HEK293T (cell line): ENCODE results near the gene TNFAIP8L1.
A peak's percentile ranks its signal among the peaks of the same experiment; 100 is the strongest.
"Not testable (repeated sequence)": the region's sequence is repeated elsewhere in the genome, so short reads cannot be mapped to it uniquely, and the experiment has no call there.

Experiments
- CTCF ChIA-PET: fragments of 350-600 bp; formaldehyde crosslinking; extraction: SDS; loops from one replicate; lab custom pipeline; 2021; ENCODE audit warnings: antibody characterized with exemption, inconsistent platforms; lab: Yijun Ruan, JAX
- POLR2A ChIA-PET: fragments of 350-600 bp; formaldehyde crosslinking; extraction: SDS; loops from one replicate; lab custom pipeline; 2020; ENCODE audit warnings: antibody characterized with exemption, inconsistent platforms; lab: Yijun Ruan, JAX
- DNase-seq: peaks from one replicate; pipeline ENCODE4 v3.0.0; 2012; ENCODE audit warnings: mixed read lengths; ENCODE audit errors: extremely low spot score
- ARNT ChIP-seq: fragments of 450-650 bp; IDR thresholded peaks from 2 replicates; pipeline ENCODE4 v1.6.1; 2017; ENCODE audit warnings: mild to moderate bottlenecking
- BHLHE40 ChIP-seq: fragments of 450-650 bp; IDR thresholded peaks from 2 replicates; pipeline ENCODE4 v1.6.1; 2016; ENCODE audit warnings: mild to moderate bottlenecking, moderate library complexity, borderline replicate concordance
- CTBP1 ChIP-seq: fragments of 450-650 bp; IDR thresholded peaks from 2 replicates; pipeline ENCODE4 v1.6.1; 2016; ENCODE audit warnings: borderline replicate concordance
- ELF4 ChIP-seq: fragments of 450-650 bp; IDR thresholded peaks from 2 replicates; pipeline ENCODE4 v1.6.1; 2017; ENCODE audit warnings: antibody characterized with exemption
- FOXA1 ChIP-seq: fragments of 450-650 bp; IDR thresholded peaks from 2 replicates; pipeline ENCODE4 v1.6.1; 2016; ENCODE audit warnings: mild to moderate bottlenecking
- FOXK2 ChIP-seq: fragments of 450-650 bp; IDR thresholded peaks from 2 replicates; pipeline ENCODE4 v1.6.1; 2016; ENCODE audit warnings: mild to moderate bottlenecking
- FOXM1 ChIP-seq: fragments of 450-650 bp; IDR thresholded peaks from 2 replicates; pipeline ENCODE4 v1.6.1; 2017; ENCODE audit warnings: mild to moderate bottlenecking, borderline replicate concordance
- HDGF ChIP-seq: fragments of 450-650 bp; IDR thresholded peaks from 2 replicates; pipeline ENCODE4 v1.6.1; 2017; ENCODE audit warnings: antibody characterized with exemption, borderline replicate concordance
- L3MBTL2 ChIP-seq: fragments of 450-650 bp; conservative IDR thresholded peaks from 2 replicates; pipeline ENCODE4 v1.6.1; 2016; ENCODE audit warnings: mild to moderate bottlenecking
- LEF1 ChIP-seq: fragments of 450-650 bp; IDR thresholded peaks from 2 replicates; pipeline ENCODE4 v1.6.1; 2017; ENCODE audit warnings: mild to moderate bottlenecking, borderline replicate concordance
- NFRKB ChIP-seq: fragments of 450-650 bp; IDR thresholded peaks from 2 replicates; pipeline ENCODE4 v1.6.1; 2016; ENCODE audit warnings: mild to moderate bottlenecking, moderate library complexity
- SP1 ChIP-seq: fragments of 450-650 bp; IDR thresholded peaks from 2 replicates; pipeline ENCODE4 v1.6.1; 2017
- SUZ12 ChIP-seq: fragments of 450-650 bp; IDR thresholded peaks from 2 replicates; pipeline ENCODE4 v1.6.1; 2016; ENCODE audit warnings: mild to moderate bottlenecking
- TARDBP ChIP-seq: fragments of 450-650 bp; IDR thresholded peaks from 2 replicates; pipeline ENCODE4 v1.6.1; 2016
- ZNF384 ChIP-seq: fragments of 450-650 bp; IDR thresholded peaks from 2 replicates; pipeline ENCODE4 v1.6.1; 2016
- TF ChIP-seq, protein P1 (sequence below): fragments of 450-650 bp; IDR thresholded peaks from 2 replicates; pipeline ENCODE4 v1.6.1; 2016

TNFAIP8L1 gene

DNA sequence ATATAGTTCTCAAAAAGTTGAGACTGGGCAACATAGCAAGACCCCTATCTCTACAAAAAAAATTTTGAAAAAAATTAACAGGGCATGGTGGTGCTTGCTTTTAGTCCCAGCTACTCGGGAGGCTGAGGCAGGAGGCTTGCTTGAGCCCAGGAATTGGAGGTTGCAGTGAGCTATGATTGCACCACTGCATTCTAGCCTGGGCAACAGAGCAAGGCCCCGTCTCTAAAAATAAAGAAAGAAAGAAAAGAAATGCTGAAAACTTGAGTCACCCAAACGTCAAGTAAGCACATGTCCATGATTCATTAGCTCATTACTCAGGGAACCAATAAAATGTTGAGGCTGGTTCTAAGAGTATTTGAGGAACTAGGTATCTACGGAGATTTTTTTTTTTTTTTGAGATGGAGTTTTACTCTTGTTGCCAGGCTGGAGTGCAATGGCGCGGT, 45.9 kb upstream of the TNFAIP8L1 start:
- no peak for TF ChIP-seq CTBP1
- TF ChIP-seq NFRKB: no peak
- TF ChIP-seq FOXK2: no peak
- no peak for TF ChIP-seq SP1
- no peak for TF ChIP-seq ARNT
- TF ChIP-seq TARDBP: no peak
- no peak for TF ChIP-seq LEF1
- no peak for TF ChIP-seq ELF4
- TF ChIP-seq L3MBTL2: no peak
- no peak for TF ChIP-seq ZNF384
- no peak for TF ChIP-seq FOXA1
- no peak for DNase-seq
- POLR2A ChIA-PET: interaction anchor here (1.2 kb wide), 1 partner anchor 14 kb away, joined by 3 read pairs; no protein-coding TSS in a partner anchor
- CTCF ChIA-PET: interaction anchor here (1.1 kb wide), 1 partner anchor 40 kb away, joined by 3 read pairs; no protein-coding TSS in a partner anchor

DNA sequence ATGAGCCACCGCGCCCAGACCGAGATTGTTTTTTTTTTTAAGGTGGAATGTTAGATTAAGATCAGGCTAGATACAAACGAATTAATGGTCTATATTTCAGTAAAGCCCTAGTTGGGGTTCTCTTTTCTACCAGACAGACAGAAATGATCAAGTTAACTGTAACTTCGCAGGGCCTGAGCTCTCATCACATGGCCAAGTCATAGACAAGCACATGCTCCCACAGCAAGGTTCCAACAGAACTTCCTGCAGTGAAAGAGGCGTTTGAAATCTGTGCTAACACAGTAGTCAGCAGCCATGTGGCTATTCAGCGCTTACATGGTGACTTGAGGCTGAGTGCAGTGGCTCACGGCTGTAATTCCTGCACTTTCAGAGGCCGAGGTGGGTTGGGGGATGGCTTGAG, 45.1 kb upstream of the TNFAIP8L1 start:
- TF ChIP-seq HDGF (no peak), SP1 (no peak), LEF1 (no peak), L3MBTL2 (peak; percentile 25; the same call in 1 of the 2 replicates), BHLHE40 (no peak)
- ChIA-PET CTCF (interaction anchor here (0.6 to 0.7 kb wide), 2 partner anchors 13 to 38 kb away, joined by 3 to 6 read pairs; no protein-coding TSS in a partner anchor), POLR2A (no interaction called here)
- no peak for DNase-seq

DNA sequence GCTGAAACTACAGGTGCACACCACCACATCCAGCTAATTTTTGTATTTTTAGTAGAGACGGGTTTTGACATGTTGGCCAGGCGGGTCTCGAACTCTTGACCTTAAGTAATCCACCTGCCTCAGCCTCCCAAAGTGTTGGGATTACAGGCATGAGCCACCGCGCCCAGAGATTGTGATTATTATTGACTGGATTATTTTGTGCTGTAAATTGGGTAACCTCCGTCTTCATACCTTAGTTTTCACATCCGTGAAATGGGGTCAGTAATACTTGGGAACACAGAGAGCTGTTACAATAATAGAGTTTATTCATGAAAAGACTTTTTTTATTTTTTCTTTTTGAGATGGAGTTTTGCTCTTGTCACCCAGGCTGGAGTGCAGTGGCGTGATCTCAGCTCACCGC, 44.2 kb upstream of the TNFAIP8L1 start:
- CTCF ChIA-PET: interaction anchor here (0.7 kb wide), 1 partner anchor 37 kb away, joined by 6 read pairs; no protein-coding TSS in a partner anchor
- not testable (repeated sequence) for DNase-seq
- POLR2A ChIA-PET: interaction anchor here (0.8 kb wide), 1 partner anchor 15 kb away, joined by 3 read pairs; no protein-coding TSS in a partner anchor

DNA sequence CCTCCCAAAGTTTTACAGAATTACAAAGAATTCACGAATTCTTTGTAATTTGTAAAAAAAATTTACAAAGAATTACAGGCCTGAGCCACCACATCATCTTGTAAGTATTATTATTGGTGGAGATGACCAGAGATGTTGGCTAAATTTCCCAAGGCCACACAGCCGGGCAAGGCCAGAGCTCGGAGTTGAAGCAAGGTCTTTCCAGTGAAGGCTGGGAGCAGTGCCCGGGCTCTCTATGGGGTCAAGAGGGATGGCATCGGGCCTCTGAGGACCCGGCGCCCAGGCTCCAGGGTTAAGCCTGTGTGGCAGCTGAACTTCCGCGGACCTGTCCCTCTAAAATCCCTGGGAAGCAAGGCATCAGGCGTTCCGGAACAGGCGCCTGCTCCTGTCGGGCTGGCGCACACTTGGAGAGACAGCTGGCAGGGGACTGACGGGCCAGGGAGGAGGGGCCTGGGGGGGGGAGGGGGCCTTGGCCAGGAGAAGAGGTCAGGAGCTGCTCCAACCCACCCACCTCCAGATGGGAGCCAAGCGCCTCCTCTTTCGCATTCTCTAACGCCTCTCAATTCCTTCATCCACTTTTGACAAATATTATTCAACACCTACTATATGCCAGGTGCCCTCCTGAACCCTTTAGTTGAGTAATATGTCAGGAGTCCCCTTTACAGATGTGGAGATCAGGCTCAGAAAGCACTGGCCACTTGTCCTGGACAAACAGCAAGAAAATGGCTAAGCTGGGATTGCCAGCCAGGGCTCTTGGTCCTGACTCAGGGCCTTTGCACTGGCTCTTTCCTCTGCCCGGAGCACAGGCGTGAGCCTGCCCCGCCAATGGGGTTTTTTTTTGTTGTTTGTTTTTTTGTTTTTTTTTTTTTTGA, 43.0 kb upstream of the TNFAIP8L1 start:
- ChIA-PET POLR2A (no interaction called here), CTCF (no interaction called here)
- TF ChIP-seq, protein P1, sequence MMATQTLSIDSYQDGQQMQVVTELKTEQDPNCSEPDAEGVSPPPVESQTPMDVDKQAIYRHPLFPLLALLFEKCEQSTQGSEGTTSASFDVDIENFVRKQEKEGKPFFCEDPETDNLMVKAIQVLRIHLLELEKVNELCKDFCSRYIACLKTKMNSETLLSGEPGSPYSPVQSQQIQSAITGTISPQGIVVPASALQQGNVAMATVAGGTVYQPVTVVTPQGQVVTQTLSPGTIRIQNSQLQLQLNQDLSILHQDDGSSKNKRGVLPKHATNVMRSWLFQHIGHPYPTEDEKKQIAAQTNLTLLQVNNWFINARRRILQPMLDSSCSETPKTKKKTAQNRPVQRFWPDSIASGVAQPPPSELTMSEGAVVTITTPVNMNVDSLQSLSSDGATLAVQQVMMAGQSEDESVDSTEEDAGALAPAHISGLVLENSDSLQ: no peak
- no peak for TF ChIP-seq ARNT
- no peak for TF ChIP-seq FOXK2
- TF ChIP-seq SP1: no peak
- TF ChIP-seq ZNF384: no peak
- no peak for TF ChIP-seq L3MBTL2
- TF ChIP-seq BHLHE40: no peak
- TF ChIP-seq HDGF: no peak
- no peak for TF ChIP-seq CTBP1
- DNase-seq: no peak

DNA sequence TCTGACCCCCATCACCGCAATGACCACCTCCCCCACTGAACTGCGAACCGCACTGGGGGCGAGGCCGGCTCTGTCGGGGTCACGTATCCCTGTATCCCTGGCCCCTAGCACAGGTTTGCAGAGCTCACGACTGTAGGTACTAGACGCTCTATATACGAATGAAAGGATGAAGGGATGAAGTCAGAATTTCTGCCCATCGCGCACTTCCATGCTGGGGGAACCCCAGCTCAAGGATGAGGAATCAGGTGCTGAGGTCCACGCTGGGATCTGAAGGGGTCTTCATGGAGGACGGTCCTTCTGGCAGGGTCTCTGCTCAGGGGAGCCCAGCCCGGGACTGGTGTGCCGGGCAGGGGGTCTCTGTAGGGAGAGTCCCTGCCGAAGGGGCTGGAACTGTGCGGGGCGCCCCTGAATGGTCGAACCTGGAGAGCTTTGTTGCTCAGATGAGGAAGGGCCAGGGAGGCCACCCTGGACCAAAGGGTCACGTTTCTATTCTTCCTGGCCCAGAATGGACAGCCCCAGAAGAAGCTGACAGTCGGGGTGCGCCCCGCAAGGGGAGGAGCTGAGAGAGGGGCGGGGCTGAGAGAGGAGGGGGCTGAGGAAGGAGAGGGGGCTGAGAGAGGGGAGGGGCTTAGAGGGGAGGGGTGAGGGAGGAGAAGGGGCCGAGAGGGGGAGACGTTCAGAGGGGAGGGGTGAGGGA, 41.9 kb upstream of the TNFAIP8L1 start:
- ChIA-PET POLR2A (no interaction called here), CTCF (interaction anchor here (0.6 kb wide), 1 partner anchor 1313 kb away, joined by 3 read pairs; no protein-coding TSS in a partner anchor)
- DNase-seq: no peak
- no peak for TF ChIP-seq SUZ12
- no peak for TF ChIP-seq L3MBTL2
- TF ChIP-seq NFRKB: no peak
- TF ChIP-seq FOXK2: no peak
- TF ChIP-seq ARNT: no peak
- TF ChIP-seq, protein P1: no peak
- no peak for TF ChIP-seq BHLHE40
- TF ChIP-seq FOXM1: no peak
- TF ChIP-seq FOXA1: no peak
- no peak for TF ChIP-seq SP1
- TF ChIP-seq LEF1: no peak
- no peak for TF ChIP-seq TARDBP
- TF ChIP-seq ELF4: no peak
- TF ChIP-seq ZNF384: no peak
- TF ChIP-seq CTBP1: no peak
- no peak for TF ChIP-seq HDGF

DNA sequence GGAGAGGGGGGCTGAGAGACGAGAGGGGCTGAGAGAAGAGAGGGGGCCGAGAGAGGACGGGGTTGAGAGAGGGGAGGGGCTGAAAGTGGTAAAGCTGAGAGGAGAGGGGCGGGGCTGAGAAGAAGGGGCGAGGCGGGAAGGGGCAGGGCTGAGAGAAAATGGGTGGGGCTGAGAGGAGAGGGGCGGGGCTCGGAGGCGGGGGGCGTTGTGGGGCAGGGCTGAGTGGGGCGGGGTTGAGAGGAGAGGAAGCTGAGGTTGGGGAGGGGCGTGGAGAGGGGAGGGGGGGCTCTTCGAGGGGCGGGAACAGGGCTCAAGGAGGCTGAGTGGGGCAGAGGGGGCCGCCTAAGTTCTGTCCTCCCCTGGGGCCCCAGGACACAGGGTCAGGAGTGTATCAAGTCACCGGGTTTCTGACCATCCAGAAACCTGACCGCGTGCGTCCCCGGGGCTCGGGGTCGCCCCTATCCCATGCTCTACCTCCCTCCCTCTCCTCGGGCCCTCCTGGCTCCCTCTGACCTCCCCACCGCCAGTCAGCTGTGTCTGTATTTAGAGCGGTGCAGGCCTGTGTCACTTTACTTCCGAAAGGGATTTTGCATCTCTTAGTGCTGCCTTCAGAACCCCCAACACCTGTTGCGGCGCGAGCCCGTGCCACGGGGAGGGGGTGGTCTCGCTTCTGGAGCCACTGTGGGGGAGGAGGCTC, 41.2 kb upstream of the TNFAIP8L1 start:
- POLR2A ChIA-PET: no interaction called here
- DNase-seq: peak; percentile 88
- CTCF ChIA-PET: interaction anchor here (0.6 kb wide), 1 partner anchor 1313 kb away, joined by 3 read pairs; no protein-coding TSS in a partner anchor
- TF ChIP-seq BHLHE40 (no peak), TARDBP (no peak), SP1 (no peak), SUZ12 (no peak), ELF4 (no peak), FOXK2 (no peak), HDGF (no peak), ZNF384 (no peak), L3MBTL2 (no peak), ARNT (no peak), NFRKB (no peak), FOXA1 (no peak), FOXM1 (no peak), CTBP1 (no peak), LEF1 (no peak)
- TF ChIP-seq, protein P1: no peak
